Sigmoid colon (tissue), 3 donors: ENCODE measurements around the gene UST.

Experiments used
- POLR2A ChIP-seq, 2 donors: fragments of 450-650 bp; IDR thresholded peaks; one replicate each; pipeline ENCODE4 v1.6.1; 2016; ENCODE audit warnings: antibody characterized with exemption in 2 of 2, mild to moderate bottlenecking in 2 of 2, moderate library complexity in 2 of 2
- TF ChIP-seq, protein P1 (sequence below), 4 experiments: fragments of 450-650 bp in 3 of 4; fragments of 200-600 bp in 1 of 4; IDR thresholded peaks; one replicate each; pipeline ENCODE4 v1.5.1; 2016 to 2019; ENCODE audit warnings: antibody characterized with exemption in 4 of 4, mild to moderate bottlenecking in 3 of 4, moderate library complexity in 2 of 4

DNA sequence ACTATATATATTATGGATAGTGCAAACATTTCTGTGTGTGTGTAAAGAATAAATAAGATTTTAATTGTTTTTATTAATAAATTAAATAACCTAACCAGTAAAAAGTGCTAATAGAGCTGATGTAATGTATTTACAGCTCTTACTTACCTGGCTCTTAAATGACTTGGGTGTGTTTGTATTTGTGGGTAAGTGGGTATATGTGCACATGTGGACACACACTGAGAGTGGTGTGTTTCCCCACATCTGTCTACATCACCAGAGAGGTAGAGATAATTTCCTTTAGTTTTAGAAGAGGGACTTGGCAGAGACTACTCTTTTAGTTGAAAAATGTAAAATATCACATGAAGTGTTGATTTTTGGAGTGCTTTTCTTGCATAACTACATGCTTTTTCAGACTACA, 76.0 kb downstream of the UST start:
- TF ChIP-seq, protein P1, sequence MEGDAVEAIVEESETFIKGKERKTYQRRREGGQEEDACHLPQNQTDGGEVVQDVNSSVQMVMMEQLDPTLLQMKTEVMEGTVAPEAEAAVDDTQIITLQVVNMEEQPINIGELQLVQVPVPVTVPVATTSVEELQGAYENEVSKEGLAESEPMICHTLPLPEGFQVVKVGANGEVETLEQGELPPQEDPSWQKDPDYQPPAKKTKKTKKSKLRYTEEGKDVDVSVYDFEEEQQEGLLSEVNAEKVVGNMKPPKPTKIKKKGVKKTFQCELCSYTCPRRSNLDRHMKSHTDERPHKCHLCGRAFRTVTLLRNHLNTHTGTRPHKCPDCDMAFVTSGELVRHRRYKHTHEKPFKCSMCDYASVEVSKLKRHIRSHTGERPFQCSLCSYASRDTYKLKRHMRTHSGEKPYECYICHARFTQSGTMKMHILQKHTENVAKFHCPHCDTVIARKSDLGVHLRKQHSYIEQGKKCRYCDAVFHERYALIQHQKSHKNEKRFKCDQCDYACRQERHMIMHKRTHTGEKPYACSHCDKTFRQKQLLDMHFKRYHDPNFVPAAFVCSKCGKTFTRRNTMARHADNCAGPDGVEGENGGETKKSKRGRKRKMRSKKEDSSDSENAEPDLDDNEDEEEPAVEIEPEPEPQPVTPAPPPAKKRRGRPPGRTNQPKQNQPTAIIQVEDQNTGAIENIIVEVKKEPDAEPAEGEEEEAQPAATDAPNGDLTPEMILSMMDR (IDR thresholded peaks at IDR 0.05): no peak
- TF ChIP-seq POLR2A (IDR thresholded peaks at IDR 0.05): no peak
